GM12873 (cell line): ENCODE data around the gene PIP4K2A.
A peak's percentile ranks its signal among the peaks of the same experiment; 100 is the strongest.

Source experiments
- CTCF ChIP-seq: IDR thresholded peaks from 2 replicates; pipeline ENCODE4 v1.5.1; 2012; ENCODE audit warnings: low read depth, mild to moderate bottlenecking, moderate library complexity, low read length, control low read depth; ENCODE audit not compliant: insufficient read depth; ENCODE audit errors: missing control alignments

The PIP4K2A gene

DNA sequence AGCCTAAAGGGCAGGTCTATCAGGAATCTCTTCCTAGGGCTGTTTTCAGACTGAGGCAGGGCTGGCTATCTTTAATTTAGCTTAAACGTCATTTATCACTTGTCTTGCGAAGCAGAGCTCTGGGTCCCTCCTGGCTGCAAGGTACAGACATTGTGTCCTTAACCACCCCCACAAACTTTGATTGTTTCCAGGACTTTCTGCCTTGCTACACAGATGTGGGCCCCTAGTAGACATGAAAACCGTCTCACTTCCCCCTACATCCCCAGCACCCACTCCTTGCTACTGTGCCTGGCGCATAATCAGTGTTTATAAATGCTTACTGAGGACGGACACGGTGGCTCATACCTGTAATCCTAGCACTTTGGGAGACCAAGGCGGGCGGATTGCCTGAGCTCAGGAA lies 54.5 kb downstream of the PIP4K2A start:
- no peak for TF ChIP-seq CTCF

DNA sequence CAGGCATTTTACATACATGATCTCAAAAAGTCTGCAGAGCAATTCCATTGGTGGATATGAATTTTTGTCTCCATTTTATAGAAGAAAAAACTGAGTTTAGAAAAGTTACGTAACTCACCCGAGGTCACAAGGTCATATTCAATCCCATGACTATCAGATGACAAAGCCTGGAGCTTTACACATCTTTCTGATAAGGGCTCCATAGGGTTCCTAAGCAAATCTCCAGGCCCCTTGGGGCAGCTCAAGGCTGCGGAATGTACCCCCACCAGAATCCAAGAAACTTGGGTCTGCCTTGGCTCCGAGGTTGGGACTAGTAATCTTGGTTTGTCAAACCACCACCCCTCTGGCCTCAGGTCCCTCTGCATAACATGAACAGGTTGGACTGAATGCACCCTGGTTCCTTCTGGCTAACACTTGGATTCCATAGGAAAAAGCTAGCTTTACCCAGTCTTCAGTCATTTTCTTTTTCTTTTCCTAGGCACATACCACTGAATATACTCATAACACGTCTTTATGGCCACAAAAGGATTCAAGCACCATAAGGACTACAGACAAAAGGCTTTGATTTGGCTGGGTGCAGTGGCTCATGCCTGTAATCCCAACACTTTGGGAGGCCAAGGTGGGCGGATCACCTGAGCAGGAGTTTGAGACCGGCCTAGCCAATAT lies 55.5 kb downstream of the PIP4K2A start:
- no peak for TF ChIP-seq CTCF

DNA sequence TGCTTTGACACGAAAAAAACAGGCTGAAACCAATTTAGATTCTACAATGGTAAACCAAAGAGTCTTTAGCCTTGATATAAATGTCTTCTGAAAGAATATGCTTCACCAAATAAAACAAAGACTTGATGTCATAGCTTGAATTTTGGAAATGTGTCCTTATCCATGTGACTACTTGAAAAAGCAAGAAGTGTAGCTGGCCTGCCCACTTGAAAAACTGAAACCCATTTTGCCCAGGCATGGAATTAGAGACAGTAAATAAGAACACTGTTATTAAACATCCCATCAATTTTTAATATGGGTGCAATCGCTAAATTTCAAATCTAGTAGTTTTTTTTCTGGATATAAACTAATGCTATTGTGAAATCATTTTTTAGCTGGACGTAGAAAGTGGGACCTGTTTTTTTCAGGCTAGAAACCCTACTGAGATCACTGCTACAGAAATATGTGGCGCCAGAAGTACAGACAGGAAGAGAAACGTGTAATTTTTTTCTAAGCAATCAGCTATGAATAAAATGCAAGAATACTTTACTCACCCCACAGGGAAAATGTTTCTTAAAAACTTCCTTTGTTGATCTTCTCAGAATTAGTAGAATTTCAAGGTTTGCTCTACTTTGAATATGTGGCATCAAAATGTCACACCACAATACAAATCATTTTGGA lies 56.7 kb downstream of the PIP4K2A start:
- no peak for TF ChIP-seq CTCF

DNA sequence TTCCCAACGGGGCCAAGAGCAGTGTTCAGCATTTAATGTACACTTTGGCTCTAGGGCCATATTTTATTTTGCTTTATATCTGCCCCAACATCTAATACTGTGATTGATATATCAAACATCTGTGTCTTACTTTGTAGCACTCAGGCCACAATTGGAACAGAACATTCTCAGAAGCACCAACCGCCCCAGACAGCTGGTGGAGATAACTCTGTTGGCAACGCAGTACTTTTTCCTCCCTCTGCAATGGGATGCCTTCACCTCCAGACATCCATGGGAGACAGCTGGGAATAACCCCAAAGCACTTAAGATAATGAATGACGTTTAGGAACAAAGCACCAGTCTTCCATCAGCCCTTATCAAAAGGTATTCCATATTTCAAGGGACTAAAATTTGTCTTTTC lies 57.4 kb downstream of the PIP4K2A start:
- no peak for TF ChIP-seq CTCF

- no peak for TF ChIP-seq CTCF
Observed at GRCh38 chr10:22656036-22656435, 58.3 kb downstream of the PIP4K2A start.

DNA sequence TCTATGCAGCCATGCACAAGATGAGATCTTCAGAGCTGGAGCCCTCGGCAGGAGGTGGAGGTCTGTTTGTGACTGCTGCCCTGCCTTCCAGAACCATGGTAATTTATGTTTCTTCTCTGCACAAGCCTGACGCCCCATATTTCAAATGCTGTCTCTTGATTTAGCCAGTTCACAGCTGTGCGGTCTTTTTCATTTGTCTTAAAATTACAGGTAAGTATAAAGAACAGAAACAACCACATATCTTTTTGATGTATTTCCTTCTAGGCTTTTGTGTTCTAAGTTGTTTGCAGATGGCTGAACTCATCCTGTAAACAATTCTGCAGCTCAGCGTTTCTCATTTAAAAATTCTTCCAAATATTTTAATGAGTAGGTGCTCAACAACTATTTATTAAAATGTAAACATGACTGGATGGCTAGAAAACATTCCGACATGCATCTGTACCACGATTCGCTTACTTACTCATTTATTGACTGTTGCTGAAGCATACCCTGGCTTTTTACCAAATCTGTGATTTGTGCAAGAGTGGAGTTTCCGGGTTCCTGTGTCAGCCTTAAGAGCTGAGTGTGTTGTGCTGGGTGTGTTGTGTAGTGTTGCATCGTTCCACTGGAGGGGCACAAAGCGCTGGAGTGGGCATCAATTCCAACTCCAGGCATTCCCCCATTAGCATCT lies 58.9 kb downstream of the PIP4K2A start:
- TF ChIP-seq CTCF: peak; percentile 28

- TF ChIP-seq CTCF: no peak
Observed at GRCh38 chr10:22652988-22653481, 61.3 kb downstream of the PIP4K2A start.
